HPDE6-E6E7 (cell line): Measurements from ENCODE around the gene SLC31A1.
"Not testable (repeated sequence)": the region's sequence is repeated elsewhere in the genome, so short reads cannot be mapped to it uniquely, and the experiment has no call there.

Experiments
- DNase-seq: peaks from one replicate; pipeline ENCODE4 v3.0.0; 2011; ENCODE audit warnings: missing footprints; ENCODE audit errors: extremely low spot score

Gene SLC31A1

DNA sequence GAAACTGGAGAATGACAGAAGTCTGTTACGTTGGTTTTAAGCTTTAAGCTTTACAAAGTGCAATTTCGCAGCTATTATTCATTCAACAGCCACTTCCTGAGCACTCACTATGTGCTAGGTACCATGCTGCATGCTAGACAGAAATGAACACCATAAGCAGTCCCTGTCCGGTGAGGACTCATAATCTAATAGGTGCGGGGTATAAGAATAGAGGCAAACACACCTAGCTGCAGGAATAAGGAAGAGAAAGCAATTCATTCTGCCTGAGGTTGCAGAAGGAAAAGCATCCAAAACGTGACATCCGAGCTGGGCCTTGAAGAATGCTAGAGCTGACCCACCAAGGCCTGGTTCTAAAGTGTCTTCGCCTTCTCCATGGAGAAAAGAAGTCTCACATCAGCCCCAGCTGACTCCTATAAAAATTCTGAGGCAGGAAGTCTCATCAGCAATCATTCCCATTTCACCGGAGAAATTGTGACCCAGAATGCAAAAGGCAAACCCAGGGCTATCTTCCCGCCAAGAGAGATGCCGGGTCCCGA, 809 bp upstream of the SLC31A1 start:
- DNase-seq = peak; percentile 10

DNA sequence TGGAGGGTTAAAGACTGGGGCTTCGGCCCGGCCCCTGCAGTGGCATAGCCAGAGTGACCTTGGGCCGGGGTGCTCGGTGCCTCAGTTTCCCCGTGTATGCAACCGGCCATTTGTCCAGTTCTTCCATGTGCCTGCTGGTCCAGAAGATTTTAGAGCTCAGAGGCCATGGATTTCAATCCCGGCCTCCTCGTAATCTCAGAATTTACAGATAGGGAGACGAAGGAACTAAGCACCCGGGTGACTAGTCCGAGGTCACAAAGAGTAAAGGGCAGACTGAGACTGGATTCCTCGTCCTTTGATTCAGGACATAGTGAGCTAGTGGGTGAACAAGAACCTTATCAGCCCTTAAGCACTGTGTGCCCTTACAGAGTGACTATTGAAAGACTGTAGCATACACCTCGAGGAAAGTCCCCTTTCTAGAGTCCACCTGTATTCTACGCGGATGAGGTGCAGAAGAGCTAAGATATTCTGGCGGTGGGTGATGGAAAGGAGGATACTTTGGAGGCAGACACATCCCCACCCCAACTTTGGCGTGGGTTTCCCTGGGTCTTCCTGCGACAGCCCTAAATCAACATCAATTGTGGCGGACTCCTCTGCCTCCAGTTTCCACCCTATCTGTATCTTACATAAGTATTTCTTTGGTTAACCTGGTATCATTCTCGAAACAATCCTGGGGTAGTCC, 597 bp downstream of the SLC31A1 start:
- DNase-seq = peak; percentile 11

DNA sequence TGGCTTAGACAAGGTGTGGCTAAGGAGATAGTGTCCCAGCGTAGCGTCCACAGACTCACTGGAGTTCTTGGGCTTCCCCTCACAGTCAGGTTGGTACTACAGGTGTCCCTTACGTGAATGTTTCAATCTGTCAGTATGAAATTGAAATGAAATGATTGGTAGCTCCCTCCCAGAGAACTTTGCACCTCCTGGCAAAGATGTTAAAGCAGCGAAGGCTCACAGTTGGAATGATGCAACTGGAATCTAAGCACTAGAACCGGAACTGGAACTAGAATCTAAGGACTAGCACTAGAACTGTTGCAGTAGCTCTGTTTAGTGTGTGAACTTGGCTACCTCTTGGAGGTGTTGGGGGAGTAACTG, 1.1 kb downstream of the SLC31A1 start:
- DNase-seq = peak; percentile 4

DNA sequence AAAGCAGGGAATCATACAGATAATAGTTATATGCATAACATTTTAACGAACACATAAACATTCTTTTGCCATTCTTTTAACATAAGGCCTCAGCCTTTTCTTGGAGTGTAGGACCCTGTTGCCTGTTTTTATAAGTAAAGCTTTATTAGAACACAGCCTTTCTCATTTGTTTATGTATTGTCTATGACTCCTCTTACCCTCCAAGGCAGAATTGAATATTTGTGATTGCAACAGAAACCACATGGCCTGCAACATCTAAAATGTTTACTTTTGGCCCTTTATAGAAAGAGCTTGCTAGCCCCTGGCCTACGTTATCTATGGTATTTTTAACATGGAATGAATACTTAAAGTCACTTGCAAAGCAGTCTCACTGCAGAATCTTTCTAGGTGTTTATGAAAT, 2.6 kb downstream of the SLC31A1 start:
- no peak for DNase-seq

DNA sequence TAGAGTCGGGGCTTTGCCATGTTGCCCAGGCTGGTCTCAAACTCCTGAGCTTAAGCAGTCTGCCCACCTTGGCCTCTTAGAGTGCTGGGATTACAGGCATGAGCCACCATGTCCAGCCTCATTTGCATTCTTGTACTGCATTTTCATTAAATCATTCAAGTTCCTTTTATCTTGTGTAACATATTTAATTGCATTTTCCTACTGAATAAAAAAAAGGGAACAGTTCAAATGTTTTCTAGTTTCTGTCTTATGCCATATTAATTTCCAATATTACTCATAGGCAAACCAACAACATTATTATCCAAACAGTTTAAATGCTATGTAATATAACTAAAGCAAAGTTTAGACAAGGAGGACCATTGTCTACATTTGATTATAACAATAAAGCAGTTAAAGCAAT, 6.1 kb downstream of the SLC31A1 start:
- no peak for DNase-seq

DNA sequence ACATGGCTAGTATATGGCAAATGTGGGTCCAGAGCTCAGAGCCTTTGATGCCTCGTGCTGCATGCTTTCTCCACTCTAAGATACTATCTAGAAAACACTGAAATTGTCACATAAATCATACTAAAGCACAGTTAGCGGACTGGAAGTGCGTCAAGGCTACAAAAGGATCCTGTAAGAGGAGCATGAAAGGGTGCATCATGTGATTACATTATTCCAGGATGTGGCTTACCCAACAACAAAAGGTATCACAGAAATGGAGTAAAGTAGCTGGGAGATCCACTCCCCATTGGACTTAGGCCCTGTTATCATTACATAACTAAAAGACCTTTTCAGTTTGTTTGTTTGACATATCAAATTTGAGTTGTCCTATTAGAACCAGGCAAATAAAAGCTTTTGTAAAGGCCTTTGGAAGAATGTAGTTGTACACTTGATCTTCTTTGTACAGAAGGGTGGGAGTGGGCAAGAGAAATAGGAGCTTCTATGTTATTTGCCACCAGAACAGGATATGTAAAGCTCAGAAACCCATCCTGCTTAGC, 6.9 kb downstream of the SLC31A1 start:
- no peak for DNase-seq

DNA sequence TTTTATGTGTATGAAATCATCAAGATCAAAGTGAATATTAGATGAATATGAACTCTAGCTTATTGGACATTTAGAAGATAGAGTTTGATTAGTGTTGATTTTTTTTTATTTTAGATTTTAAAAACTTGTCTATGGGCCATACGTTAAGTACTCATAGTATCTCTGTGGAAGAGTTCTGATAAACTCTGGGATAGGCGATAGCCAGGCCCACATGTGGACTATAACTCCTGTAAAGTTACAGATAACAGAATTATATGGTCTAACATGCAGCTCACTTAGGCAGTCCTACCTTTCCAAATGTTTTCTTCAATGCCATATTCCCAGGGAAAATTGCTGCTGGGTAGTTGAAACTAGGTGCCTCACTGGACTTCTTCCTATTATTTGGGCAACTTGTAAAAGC, 10.4 kb downstream of the SLC31A1 start:
- no peak for DNase-seq

DNA sequence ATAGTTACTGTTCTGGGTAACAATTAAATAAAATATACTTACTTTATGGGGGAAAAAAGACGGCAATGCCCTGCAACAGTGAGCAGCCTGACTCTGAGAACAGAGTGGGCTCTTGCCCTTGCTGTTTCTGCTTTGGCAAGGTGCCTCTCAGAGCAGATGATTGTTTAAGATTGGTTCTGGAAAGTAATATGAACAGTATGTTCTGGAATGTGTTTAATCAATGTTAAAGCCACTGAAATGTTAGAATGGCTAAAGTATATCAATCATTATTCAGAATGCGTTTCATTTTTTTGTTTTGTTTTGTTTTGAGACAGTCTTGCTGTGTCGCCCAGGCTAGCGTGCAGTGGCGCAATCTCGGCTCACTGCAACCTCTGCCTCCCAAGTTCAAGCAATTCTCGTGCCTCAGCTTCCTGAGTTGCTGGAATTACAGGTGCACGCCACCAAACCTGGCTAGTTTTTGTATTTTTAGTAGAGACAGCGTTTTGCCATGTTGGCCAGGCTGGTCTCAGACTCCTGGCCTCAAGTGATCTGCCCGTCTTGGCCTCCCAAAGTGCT, 14.4 kb downstream of the SLC31A1 start:
- DNase-seq = not testable (repeated sequence)

DNA sequence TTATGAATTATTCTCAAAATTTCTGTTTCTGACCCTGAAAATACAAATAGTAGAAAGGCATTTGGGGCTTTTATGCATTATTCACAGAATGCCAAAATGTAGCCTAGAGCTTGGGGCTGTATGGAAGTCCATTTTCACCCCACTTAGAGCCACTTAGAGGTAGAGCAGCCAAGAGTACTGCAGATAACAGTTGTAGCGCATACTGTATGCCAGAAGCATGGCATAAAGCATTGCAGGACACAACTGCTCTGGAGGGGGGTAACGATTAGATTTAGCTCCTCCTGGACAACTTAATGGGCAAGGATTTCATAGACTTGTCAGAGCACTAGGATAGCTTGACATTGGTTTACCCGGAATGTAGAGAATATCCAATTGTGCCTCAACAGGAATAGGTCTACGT, 15.7 kb downstream of the SLC31A1 start:
- no peak for DNase-seq

DNA sequence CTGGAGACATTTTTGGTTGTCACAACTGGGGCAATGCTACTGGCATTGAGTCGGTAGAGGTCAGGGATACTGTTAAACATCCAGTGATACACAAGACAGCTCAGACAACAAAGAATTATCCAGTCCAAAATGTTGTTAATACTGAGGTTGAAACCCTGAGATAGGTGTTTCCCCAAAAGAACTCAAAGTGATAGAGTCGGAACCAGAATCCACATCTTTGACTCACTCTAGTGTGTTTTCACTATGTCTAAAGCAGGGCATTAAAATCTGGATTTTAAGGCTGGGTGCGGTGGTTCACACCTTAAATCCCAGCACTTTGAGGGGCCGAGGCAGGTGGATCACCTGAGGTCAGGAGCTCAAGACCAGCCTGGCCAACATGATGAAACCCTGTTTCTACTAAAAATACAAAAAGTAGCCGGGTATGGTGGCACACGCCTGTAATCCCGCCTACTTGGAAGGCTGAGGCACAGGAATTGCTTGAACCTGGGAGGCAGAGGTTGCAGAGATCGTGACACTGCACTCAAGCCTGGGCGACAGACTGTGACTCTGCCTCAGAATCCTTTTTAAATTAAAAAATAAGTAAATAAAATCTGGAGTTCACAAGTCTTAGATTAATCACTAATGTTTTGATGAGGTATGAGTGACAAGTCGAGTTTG, 17.0 kb downstream of the SLC31A1 start:
- no peak for DNase-seq

DNA sequence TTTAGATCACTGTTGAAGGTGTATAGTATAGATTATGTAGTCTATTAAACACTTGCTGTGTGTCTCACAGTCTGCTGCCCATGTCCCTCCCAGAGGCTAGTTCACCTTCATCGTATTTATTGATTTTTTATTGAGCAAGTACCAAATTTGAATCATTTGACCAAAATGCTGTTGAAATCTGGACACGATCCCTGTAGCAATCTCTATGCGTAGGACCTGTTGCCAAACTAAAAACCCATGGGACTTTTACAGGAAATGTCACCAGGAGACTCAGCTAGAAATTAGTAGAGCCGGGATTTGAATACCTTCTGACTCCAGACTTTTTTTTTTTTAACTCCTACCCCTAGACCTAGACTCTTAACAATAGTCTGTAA, 17.5 kb downstream of the SLC31A1 start:
- DNase-seq = no peak

DNA sequence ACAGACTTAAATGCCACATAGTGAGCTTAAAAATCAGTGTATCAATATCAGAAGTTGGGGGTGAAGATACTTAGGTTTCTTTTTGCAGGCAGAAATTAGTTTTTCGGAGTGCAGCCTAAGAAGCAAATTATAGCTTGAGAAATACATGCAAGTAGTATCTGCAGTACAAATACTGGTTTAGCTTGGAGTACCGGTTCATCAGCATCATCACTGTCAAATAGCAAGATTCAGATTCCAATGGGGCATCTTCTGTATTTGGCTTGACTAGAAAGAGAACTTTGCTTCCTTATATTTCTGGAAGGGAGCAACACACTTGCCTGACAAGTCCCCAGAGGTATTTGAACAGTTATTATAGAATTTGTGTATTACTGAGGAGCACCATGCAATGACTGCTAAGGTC, 19.8 kb downstream of the SLC31A1 start:
- DNase-seq = no peak

DNA sequence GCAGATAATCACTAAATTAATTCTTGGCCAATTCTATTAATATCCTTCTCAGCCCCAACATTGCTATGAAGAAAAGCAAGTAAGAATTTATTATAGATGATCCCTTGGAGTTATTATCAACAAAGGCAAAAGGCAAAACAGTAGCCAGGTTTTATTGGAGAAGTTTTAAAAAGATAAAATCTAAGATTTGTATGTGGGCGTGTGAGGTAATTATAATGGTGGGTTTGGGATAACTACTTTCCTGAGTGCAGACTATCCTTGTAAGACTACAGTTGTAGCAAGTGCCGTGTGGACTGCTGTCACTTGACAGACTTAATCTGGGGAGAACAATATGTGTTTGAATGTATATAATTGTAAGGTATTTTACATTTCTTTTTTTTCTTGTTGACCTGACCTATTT, 23.2 kb downstream of the SLC31A1 start:
- DNase-seq = no peak

DNA sequence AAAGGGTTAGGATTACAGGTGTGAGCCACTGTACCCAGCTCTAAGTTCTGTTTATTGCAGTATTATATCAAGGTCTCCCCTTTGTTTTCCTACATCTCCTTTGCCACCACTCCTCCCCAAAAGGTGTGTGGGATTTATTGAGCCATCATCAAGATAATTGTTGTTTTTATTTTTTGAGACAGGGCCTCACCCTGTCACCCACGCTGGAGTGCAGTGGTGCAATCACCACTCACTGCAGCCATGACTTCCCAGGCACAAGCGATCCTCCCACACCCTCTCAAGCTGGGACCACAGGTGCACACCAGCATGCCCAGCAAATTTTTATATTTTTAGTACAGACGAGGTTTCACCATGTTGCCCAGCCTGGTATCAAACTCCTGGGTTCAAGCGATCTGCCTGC, 24.6 kb downstream of the SLC31A1 start:
- no peak for DNase-seq

DNA sequence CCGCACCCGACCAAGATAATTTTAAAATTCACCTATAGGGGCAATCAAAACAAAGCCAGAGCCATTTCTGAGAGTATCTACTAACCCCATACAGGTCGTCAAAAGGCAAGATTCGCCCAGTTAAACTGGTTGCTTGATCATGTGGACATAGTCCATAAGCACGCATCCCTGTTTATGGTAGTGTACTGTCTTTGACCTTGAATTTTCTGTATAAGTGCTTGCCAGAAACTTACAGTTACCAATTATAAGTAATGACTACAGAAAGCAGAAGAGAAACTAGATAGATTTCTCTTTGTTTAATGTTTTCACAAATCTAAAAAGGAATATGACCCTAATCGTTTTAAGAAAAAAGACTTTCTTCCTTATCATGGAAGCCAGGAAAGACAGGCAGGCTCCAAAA, 25.6 kb downstream of the SLC31A1 start:
- DNase-seq = no peak

DNA sequence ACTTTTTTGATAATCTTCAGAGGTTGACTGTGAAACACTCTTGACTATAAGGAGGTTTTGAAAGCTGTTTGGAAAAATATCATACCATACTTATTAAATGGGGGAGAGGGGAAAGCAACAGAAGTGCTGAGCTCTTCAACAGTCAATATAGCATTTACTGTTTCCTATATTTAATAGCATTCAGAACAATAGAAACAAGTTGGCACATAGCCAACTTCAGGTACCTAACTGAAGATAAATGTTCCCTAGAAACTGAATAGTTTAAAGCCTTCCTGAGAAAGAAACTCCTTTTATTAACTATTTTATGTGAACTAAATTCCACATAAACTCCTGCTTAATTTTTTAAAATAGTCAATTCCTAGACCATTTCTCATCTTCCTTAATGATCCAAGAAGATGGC, 26.3 kb downstream of the SLC31A1 start:
- DNase-seq = no peak

DNA sequence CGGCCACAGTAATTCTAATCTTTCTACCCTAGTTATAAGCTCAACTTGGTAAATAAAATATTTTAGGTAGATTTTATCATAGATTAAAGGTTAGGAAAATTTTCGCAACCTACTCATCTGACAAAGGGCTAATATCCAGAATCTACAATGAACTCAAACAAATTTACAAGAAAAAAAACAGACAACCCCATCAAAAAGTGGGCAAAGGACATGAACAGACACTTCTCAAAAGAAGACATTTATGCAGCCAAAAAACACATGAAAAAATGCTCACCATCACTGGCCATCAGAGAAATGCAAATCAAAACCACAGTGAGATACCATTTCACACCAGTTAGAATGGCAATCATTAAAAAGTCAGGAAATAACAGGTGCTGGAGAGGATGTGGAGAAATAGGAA, 28.3 kb downstream of the SLC31A1 start:
- DNase-seq = not testable (repeated sequence)

DNA sequence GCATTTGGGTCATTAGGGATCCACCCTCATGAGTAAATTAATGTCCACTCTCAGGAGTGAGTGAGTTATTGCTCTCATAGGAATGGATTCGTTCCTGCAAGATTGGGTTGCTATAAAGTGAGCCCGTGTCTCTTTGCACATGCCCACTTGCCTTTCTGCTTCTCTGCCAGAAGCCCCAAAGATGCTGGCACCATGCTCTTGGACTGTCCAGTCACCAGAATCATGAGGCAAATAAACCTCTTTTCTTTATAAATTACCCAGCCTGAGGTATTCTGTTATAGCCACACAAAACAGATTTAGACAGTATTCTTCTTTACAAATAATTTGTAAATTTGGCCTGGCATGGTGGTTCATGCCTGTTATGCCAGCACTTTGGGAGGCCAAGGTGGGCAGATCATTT, 29.5 kb downstream of the SLC31A1 start:
- no peak for DNase-seq

DNA sequence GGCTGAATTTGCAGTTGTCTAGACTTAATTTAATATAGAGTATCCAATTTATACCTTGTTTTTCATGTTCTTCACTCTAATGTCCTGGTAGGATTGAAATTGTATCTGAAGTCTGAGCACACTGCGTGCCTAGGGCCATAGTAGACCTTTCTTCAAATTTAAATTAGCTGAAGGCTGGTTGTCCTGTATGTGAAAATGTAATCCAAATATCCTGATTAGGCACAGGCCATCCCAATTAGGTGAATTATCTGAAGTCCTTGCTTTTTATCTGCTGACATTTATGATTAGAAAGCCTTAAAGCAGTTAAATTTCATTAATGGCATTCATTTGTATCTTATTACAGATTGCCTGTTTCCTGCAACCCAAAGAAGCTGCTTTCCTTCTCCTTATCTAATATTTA, 33.6 kb downstream of the SLC31A1 start:
- DNase-seq = no peak

DNA sequence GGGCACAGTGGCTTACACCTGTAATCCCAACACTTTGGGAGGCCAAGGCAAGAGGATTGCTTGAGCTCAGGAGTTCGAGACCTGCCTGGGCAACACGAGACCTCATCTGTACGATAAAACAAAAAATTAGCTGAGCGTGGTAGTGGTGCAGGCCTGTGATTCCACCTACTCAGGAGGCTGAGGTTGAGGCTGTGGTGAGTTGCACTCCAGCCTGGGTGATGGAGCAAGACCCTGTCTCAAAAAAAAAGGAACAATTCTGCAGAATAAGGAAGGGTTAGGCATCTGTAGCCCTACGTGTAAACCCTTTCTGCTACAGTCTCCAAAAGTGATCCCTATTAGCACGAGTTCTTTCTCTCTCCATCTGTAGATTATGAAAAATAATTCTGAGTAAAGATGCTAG, 34.1 kb downstream of the SLC31A1 start:
- DNase-seq = no peak

DNA sequence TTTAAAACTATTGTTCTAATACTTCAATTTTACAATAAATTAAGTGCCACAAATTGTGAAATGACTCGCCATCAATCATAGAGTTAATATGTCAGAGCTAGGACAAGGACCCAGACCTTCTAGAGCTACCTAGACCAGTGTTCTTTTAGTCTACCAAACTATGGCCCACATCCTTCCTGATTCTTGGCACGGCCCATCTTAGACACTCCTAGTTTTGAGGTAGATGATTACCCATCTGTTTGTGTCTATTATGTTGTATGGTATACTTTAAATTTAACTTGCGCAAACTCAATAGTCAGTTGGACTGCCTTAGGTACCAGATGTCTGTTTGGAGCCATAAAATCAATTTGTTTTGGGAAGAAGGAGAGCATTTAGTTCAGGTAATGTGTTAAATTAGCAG, 36.5 kb downstream of the SLC31A1 start:
- no peak for DNase-seq

DNA sequence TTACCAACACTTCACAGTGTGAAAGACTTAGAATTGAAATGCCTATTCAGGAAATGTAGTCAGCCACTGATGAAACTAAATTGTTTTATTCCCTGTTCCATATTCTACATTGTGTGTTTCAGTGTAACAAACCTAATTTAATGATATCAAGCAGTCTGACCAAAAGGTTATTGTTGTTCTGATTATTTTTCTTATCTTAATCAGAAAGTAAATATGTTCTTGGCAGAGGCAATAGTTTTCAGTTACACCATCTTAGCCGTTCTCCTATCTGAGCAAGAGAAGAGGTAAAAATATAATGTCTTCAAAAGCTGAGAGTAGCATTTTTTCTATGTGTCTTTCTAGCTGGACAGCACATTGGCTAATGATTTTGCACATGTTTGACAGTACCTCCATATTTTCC, 36.9 kb downstream of the SLC31A1 start:
- DNase-seq = no peak
